Thoracic aorta (tissue), 2 donors: ENCODE data around the gene RAB11B. TPM values are rescaled to one million over a fixed set of nuclear protein-coding genes. Genes with fewer than 3 reads are reported as not detected.
A peak's percentile ranks its signal among the peaks of the same experiment; 100 is the strongest.

Experiments used
- ATAC-seq: fragments of 150-250 bp; one replicate; pipeline ENCODE4 v1.8.0; 2017; ENCODE audit warnings: low read depth; ENCODE audit not compliant: insufficient number of reproducible peaks, low FRiP score
- DNase-seq: peaks from one replicate; pipeline ENCODE4 v3.0.0-alpha.2; 2020; ENCODE audit warnings: low spot score
- H3K27ac ChIP-seq, 2 donors: fragments of 200-600 bp; sonication (generic); 1 replicate in 1 of 2; 2 replicates in 1 of 2; pipeline ENCODE4 v1.5.1; 2016; ENCODE audit warnings: mild to moderate bottlenecking in 2 of 2, moderate library complexity in 2 of 2
- H3K27me3 ChIP-seq: fragments of 200-600 bp; sonication (generic); replicated peaks from 2 replicates; pipeline ENCODE4 v1.6.0; 2016; ENCODE audit warnings: mild to moderate bottlenecking; ENCODE audit not compliant: insufficient read depth
- H3K36me3 ChIP-seq: fragments of 200-600 bp; sonication (generic); one replicate; pipeline ENCODE4 v1.5.1; 2016
- H3K4me1 ChIP-seq, 2 donors: fragments of 200-600 bp; sonication (generic); 1 replicate in 1 of 2; 2 replicates in 1 of 2; pipeline versions ENCODE4 v1.5.1 to v1.6.0; 2016; ENCODE audit warnings: low read depth in 2 of 2, mild to moderate bottlenecking in 1 of 2; ENCODE audit not compliant: control insufficient read depth in 1 of 2
- H3K4me3 ChIP-seq: fragments of 200-600 bp; sonication (generic); 2 replicates; pipeline ENCODE4 v1.5.1; 2016; ENCODE audit warnings: mild to moderate bottlenecking
- H3K9me3 ChIP-seq: fragments of 200-600 bp; sonication (generic); 2 replicates; pipeline ENCODE4 v1.5.1; 2016
- total RNA-seq, 2 donors: library from RNA; depleted of rRNA; stranded (reverse); fragments of >200 nt; gene quantifications; one replicate each; pipeline versions ENCODE4 v1.1.0 to v1.2.3, GENCODE V29; 2016
- TF ChIP-seq, protein P1 (sequence below): fragments of 200-600 bp; sonication (generic); IDR thresholded peaks from one replicate; pipeline ENCODE4 v1.5.1; 2019; ENCODE audit warnings: antibody characterized with exemption

RAB11B gene
- total RNA-seq, 2 donors from 2014 or later, result 53.4 to 69.3 TPM

DNA sequence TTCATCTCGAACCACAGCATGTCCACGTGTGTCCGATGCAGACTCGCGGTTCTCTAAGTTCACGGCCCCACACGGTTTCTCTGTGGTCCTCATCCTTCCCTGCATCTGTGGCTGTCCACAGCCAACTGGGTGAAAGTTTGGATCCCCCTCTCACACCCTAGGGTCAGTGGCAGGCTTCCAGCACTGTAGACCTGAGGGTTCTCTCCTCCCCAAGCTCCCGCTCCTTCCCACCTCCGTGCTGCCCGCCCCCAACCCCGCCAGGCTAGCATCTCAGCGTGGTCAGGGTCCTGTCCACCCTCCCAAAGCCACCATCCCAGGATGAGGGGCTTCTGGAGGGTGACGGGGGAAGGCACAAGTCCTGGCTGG lies 23.2 kb upstream of the RAB11B start:
- peaks cover 4% of the 10 kb centered on the region for H3K36me3 ChIP-seq
- peak overlapping the region in 1 of 2 donors; percentile 35 for H3K27ac ChIP-seq
- TF ChIP-seq, protein P1, sequence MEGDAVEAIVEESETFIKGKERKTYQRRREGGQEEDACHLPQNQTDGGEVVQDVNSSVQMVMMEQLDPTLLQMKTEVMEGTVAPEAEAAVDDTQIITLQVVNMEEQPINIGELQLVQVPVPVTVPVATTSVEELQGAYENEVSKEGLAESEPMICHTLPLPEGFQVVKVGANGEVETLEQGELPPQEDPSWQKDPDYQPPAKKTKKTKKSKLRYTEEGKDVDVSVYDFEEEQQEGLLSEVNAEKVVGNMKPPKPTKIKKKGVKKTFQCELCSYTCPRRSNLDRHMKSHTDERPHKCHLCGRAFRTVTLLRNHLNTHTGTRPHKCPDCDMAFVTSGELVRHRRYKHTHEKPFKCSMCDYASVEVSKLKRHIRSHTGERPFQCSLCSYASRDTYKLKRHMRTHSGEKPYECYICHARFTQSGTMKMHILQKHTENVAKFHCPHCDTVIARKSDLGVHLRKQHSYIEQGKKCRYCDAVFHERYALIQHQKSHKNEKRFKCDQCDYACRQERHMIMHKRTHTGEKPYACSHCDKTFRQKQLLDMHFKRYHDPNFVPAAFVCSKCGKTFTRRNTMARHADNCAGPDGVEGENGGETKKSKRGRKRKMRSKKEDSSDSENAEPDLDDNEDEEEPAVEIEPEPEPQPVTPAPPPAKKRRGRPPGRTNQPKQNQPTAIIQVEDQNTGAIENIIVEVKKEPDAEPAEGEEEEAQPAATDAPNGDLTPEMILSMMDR, result no peak
- H3K4me3 ChIP-seq, result peak overlapping the region; percentile 52
- ATAC-seq (no peak), DNase-seq (no peak)
- H3K27me3 ChIP-seq, result no peaks in the 10 kb centered on the region
- H3K4me1 ChIP-seq, result peaks cover 19 to 44% of the 10 kb centered on the region in 2 donors
- no peaks in the 10 kb centered on the region for H3K9me3 ChIP-seq

DNA sequence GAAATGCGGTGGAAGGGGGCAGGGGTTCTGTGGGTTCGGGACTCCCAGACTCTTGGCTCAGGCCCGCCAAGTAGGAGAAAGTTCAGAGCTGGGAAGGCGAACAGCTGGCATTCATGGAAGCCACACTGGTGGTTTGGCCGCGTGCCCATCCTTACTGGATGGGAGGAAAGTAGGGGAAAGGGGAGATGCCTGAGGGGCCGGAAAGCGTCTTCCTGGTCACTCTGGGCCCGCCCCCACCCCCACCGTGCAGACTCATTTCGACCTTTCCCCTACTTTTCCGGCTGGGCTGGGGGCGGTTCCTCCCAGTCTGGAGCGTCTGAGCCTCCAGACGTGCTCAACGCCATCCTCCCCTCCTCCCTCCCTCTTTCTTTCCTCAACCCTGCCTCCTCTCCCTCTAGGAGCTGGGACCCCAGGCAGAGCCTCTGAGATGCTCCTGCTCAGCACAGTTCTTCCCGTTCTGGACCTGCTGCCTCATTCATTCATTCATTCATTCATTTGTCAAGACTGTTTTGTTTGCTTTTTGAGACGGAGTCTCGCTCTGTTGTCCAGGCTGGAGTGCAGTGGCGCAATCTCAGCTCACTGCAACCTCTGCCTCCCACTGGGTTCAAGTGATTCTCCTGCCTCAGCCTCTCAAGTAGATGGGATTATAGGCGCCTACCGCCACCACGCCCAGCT lies 22.7 kb upstream of the RAB11B start:
- peak; percentile 37 for ATAC-seq
- no peaks in the 10 kb centered on the region for H3K9me3 ChIP-seq
- peaks cover 19 to 40% of the 10 kb centered on the region in 2 donors for H3K4me1 ChIP-seq
- no peaks in the 10 kb centered on the region for H3K27me3 ChIP-seq
- peak overlapping the region in 1 of 2 donors; percentile 35 for H3K27ac ChIP-seq
- peaks cover 4% of the 10 kb centered on the region for H3K36me3 ChIP-seq
- DNase-seq, result peak; percentile 71
- TF ChIP-seq, protein P1, result no peak
- H3K4me3 ChIP-seq, result peak overlapping the region; percentile 52

DNA sequence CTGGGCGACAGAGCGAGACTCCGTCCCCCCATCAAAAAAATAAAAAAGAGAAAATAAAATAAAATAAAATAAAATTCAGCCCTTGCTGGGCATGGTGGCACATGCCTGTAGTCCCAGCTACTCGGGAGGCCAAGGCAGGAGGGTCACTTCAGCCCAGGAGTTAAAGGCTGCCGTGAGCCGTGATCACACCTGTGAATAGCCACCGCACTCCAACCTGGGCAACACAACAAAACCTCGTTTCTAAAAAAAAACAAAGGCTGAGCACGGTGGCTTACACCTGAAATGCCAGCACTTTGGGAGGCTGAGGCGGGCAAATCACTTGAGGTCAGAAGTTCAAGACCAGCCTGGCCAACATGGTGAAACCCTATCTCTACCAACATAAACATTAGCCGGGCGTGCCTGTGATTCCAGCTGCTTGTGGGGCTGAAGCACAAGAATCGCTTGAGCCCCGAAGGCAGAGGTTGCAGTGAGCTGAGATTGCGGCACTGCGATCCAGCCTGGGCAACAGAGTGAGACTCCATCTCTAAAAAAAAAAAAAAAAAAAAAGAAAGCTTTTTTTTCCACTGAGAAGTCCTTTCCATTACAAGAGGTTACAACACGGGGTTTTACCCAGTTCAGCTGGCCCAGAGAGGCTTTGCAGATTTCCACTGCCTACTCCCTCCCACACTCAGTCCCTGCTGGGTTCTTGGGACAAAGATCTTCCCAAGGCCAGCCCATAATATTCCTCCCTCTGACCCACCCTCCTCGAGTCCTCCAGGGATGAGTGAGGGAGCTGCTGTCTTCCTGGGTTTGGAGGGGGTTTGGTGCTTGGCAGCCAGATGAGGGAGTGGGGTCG lies 19.8 kb upstream of the RAB11B start:
- no peak for ATAC-seq
- H3K27me3 ChIP-seq, result no peaks in the 10 kb centered on the region
- H3K4me1 ChIP-seq, result peaks cover 13 to 34% of the 10 kb centered on the region in 2 donors
- TF ChIP-seq, protein P1, result no peak
- H3K9me3 ChIP-seq, result no peaks in the 10 kb centered on the region
- no peak overlapping the region for H3K27ac ChIP-seq
- H3K36me3 ChIP-seq, result peaks cover 7% of the 10 kb centered on the region
- DNase-seq, result no peak
- no peak overlapping the region for H3K4me3 ChIP-seq

DNA sequence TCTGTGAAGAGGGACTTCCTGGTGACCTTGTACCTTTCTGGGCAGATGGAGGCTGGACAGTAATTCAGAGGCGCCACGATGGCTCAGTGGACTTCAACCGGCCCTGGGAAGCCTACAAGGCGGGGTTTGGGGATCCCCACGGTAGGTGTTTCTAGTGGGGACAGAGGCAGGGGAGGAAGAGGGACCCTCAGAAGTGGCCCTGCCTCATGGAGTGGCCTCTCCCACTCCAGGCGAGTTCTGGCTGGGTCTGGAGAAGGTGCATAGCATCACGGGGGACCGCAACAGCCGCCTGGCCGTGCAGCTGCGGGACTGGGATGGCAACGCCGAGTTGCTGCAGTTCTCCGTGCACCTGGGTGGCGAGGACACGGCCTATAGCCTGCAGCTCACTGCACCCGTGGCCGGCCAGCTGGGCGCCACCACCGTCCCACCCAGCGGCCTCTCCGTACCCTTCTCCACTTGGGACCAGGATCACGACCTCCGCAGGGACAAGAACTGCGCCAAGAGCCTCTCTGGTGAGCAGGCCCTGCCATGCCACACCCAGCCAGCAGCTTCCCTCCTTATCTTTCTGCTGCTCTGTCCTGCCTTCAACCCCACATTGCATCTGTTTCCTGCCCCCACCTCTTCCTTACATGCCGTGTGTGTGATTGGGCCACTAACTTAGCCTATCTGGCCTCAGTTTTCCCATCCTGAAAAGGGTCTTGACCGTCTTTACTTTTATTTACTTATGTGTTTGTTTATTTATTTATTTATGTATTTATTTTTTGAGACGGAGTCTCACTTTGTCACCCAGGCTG lies 19.0 kb upstream of the RAB11B start:
- TF ChIP-seq, protein P1, result no peak
- no peak for ATAC-seq
- H3K4me1 ChIP-seq, result peaks cover 13 to 27% of the 10 kb centered on the region in 2 donors

More for the DNA sequence above, 19.0 kb upstream of the RAB11B start:
- Histone ChIP-seq H3K4me3 (no peak overlapping the region), H3K27me3 (no peaks in the 10 kb centered on the region), H3K36me3 (peaks cover 7% of the 10 kb centered on the region), H3K9me3 (no peaks in the 10 kb centered on the region), H3K27ac (no peak overlapping the region)
- no peak for DNase-seq
